Smooth muscle cell of bladder (primary cell): ENCODE measurements around the gene PYHIN1. TPM values are rescaled to one million over a fixed set of nuclear protein-coding genes. Genes with fewer than 3 reads are reported as not detected.

Experiments
- total RNA-seq: library from RNA; depleted of rRNA; stranded (reverse); fragments of >200 nt; gene quantifications from 2 replicates; pipeline ENCODE4 v1.2.3, GENCODE V29; 2014

The PYHIN1 gene
- not detected in 2 replicates for total RNA-seq

DNA sequence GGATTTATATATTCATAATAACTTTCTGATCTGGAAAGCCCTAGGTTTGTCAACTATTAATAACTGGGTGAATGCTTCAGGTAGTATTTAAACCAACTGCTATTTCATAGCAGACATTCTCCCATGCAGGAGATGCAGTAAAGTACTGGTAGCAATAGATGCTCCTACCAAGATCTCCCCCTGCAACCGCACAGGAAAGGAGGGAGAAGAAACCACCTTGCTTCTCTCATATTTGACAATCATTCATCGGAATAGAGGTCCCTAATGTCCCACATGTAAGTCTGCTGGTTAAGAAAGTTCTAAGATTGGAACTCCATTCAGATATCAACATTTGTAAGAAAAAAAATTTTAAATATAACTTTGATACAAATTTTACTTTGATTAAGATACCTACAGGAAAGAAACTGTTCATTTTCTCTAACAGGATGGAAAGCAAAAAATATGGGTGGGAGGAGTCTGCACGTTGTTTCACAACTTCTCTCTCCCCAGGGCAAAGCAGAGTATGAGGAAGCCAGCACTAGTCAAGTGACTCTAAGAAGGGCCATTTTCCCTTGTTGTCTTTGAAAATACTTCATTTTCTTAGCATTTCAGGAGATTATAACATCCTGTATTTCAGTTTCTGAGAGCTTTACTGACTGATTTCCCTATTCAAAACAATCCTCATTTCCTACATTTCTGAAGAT is at the start of gene PYHIN1:
Gene PYHIN1 (plus strand): TSS at position 498 of the 683 bp plus-strand sequence. CDS start 5,359 bp downstream, outside the sequence.

DNA sequence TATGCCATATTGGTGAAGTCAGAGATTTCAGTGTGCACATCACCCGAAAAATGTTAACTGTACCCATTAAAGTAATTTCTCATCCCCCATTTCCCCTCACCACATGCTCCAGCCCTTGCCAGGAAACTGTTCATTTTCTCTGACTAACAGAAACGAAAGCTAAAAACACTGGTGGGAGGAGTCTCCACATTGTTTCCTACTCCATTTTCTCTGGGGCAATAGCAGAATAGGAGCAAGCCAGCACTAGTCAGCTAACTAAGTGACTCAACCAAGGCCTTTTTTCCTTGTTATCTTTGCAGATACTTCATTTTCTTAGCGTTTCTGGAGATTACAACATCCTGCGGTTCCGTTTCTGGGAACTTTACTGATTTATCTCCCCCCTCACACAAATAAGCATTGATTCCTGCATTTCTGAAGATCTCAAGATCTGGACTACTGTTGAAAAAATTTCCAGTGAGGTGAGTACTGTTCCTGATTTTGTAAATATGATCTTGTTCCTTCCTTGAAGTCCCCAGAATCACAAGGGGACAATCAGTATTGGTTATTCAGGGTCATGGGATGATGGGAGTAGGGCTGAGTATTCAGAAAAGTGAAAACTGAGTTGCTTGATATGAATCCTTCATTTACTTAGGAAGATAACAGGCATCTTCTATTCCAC is 78.5 kb downstream of the PYHIN1 start, which contains the start of gene IFI16:
Gene IFI16 (plus strand): TSS at position 204 of the 658 bp plus-strand sequence. CDS start 4,774 bp downstream, outside the sequence.

Other genes with a start within 250 kb of the PYHIN1 start
- 0.14 and 0.18 TPM in 2 replicates for gene SPTA1, start 244.8 kb upstream of the PYHIN1 start, total RNA-seq
- gene OR6K2, start 230.9 kb upstream of the PYHIN1 start, total RNA-seq, result not detected in 2 replicates
- not detected in 2 replicates for gene OR6K3, start 210.8 kb upstream of the PYHIN1 start, total RNA-seq
- not detected in 2 replicates for gene OR6K6, start 176.8 kb upstream of the PYHIN1 start, total RNA-seq
- gene OR6N1, start 159.4 kb upstream of the PYHIN1 start, total RNA-seq, result not detected in 2 replicates
- not detected in 2 replicates for gene OR6N2, start 150.3 kb upstream of the PYHIN1 start, total RNA-seq
- gene MNDA, start 100.2 kb upstream of the PYHIN1 start, total RNA-seq, result not detected in 2 replicates
- gene IFI16, start 78.4 kb downstream of the PYHIN1 start, total RNA-seq, result 55.8 and 71.6 TPM in 2 replicates
- gene AIM2, start 145.2 kb downstream of the PYHIN1 start, total RNA-seq, result not detected in 2 replicates
- under 0.01 and 0.09 TPM in 2 replicates for gene CADM3, start 240.1 kb downstream of the PYHIN1 start, total RNA-seq